Breast epithelium (tissue), 3 donors: ENCODE measurements around the gene MYBPC3.

ENCODE experiments used
- POLR2AphosphoS5 ChIP-seq, 3 donors: sonication (generic); formaldehyde crosslinking; IDR thresholded peaks; one replicate each; pipeline ENCODE4 v1.6.1; 2017; ENCODE audit warnings: antibody characterized with exemption in 3 of 3
- TF ChIP-seq, protein P1 (sequence below), 3 donors: fragments of 450-650 bp; IDR thresholded peaks; one replicate each; pipeline ENCODE4 v1.5.1; 2016 to 2017; ENCODE audit warnings: antibody characterized with exemption in 3 of 3, mild to moderate bottlenecking in 3 of 3, moderate library complexity in 3 of 3

DNA sequence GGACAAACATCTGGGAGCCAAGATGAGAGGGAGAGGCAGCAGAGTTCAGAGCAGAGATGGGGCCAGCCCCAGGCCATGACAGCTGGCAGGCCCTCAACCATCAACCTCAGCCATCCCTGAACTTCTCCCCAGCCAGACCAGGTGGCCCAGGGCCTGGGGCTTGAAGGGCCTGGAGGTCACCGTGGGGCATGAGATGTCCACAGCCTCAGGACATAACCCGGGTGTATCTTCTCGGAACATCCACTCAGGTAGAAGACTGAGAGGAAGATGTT is 43.5 kb upstream of the MYBPC3 start:
- TF ChIP-seq, protein P1, sequence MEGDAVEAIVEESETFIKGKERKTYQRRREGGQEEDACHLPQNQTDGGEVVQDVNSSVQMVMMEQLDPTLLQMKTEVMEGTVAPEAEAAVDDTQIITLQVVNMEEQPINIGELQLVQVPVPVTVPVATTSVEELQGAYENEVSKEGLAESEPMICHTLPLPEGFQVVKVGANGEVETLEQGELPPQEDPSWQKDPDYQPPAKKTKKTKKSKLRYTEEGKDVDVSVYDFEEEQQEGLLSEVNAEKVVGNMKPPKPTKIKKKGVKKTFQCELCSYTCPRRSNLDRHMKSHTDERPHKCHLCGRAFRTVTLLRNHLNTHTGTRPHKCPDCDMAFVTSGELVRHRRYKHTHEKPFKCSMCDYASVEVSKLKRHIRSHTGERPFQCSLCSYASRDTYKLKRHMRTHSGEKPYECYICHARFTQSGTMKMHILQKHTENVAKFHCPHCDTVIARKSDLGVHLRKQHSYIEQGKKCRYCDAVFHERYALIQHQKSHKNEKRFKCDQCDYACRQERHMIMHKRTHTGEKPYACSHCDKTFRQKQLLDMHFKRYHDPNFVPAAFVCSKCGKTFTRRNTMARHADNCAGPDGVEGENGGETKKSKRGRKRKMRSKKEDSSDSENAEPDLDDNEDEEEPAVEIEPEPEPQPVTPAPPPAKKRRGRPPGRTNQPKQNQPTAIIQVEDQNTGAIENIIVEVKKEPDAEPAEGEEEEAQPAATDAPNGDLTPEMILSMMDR (IDR thresholded peaks at IDR 0.05) = no peak
- TF ChIP-seq POLR2AphosphoS5 (IDR thresholded peaks at IDR 0.05) = no peak
